Erythroblast (primary cell): ENCODE data around the gene HOXA6.

ENCODE experiments used
- GATA1 ChIP-seq: IDR thresholded peaks from 2 replicates; pipeline ENCODE4 v1.6.1; 2011; ENCODE audit warnings: low read depth, mild to moderate bottlenecking, control low read depth, low read length, moderate library complexity
- POLR2A ChIP-seq: IDR thresholded peaks from 2 replicates; pipeline ENCODE4 v1.6.1; 2011; ENCODE audit warnings: mild to moderate bottlenecking, low read length

GRCh38 chr7:27114881-27115220 is 32.7 kb downstream of the HOXA6 start:
- TF ChIP-seq POLR2A (no peak), GATA1 (no peak)
